ENCODE measurements around the gene LMF1.

- TF ChIP-seq POLR2A (IDR thresholded peaks at IDR 0.05) (no peak), CTCF (IDR thresholded peaks at IDR 0.05) (no peak)
Measured at GRCh38 chr16:847681-848445, 122.9 kb downstream of the LMF1 start.
